ENCODE data around the gene SNAP25.

DNA sequence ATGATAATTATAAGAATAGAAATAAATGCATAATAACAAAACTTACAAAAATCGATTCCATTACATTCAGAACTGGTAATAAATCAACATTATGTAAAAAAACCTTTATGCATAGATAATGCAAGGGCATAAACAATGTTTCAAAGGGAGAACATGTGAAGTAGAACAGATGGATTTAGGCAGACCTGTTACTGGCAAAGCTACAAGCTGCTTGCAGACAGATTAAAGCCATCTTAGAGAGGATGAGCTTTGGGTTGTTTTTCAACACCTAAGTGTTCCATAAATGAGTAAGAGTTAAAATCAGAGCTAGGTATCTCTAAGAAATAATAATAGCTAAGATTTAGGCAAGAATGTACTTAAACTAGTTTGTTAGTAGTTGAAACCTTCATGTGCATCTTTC lies 37.2 kb downstream of the SNAP25 start:
- no peak for TF ChIP-seq POLR2AphosphoS5 (IDR thresholded peaks at IDR 0.05)
- TF ChIP-seq, protein P1, sequence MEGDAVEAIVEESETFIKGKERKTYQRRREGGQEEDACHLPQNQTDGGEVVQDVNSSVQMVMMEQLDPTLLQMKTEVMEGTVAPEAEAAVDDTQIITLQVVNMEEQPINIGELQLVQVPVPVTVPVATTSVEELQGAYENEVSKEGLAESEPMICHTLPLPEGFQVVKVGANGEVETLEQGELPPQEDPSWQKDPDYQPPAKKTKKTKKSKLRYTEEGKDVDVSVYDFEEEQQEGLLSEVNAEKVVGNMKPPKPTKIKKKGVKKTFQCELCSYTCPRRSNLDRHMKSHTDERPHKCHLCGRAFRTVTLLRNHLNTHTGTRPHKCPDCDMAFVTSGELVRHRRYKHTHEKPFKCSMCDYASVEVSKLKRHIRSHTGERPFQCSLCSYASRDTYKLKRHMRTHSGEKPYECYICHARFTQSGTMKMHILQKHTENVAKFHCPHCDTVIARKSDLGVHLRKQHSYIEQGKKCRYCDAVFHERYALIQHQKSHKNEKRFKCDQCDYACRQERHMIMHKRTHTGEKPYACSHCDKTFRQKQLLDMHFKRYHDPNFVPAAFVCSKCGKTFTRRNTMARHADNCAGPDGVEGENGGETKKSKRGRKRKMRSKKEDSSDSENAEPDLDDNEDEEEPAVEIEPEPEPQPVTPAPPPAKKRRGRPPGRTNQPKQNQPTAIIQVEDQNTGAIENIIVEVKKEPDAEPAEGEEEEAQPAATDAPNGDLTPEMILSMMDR (IDR thresholded peaks at IDR 0.05) = no peak
- no peak for TF ChIP-seq POLR2A (IDR thresholded peaks at IDR 0.05)
